GM18907 (cell line): ENCODE data around the gene AMPH.
"Not testable (repeated sequence)": the region's sequence is repeated elsewhere in the genome, so short reads cannot be mapped to it uniquely, and the experiment has no call there.

Experiments used
- ATAC-seq: cut with Tn5 transposase; IDR thresholded peaks from one replicate; pipeline ENCODE4 v1.9.1; 2021; ENCODE audit warnings: mild to moderate bottlenecking, moderate library complexity; ENCODE audit not compliant: unreplicated experiment

Gene AMPH

DNA sequence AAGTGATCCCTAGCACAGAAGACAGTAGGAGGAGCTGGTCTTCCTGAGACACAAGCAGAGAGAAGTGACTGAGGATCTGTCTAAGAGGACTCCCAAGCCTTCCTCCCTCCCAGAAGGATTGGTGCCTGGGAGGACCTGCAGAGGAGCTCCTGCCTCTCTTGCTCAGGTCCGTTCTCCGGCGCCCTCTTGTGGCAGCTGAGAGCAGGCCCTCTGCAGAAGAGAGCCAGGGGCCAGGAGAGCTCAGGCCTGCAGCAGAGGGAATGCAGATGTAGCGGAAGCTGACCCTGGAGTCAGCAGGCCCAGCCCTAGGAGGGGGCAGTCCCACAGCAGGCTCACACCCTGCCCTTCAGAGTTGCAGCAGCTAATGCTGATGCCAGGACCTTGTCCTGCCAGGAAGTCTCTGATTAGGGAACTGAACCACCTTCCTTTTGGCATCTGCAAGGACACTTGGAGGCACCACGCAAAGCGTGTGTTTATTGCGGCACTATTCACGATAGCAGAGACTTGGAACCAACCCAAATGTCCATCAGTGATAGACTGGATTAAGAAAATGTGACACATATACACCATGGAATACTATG is 276.8 kb downstream of the AMPH start:
- not testable (repeated sequence) for ATAC-seq

DNA sequence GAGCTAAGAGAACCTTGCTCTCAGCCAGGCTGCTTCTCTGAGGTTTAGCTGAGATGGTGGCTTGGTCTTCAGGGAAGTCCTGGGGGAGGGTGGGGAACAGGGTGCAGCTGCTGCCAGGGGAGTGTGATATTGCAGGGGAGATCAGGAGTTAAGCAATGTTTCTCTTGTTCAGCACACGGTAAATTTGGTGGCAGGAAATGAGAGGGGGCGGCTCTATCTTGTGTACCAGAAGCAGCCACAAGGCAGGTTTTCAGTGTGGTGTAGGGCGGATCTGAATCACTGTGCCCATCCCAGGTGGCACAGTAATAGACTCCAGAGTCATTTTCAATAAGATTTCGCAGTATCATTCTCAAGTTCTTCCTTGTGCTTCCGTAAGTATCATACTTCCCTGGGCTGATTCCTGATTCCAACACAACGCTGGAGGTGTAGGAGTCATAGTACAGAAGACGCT is 277.7 kb downstream of the AMPH start:
- peak; percentile 43 for ATAC-seq

DNA sequence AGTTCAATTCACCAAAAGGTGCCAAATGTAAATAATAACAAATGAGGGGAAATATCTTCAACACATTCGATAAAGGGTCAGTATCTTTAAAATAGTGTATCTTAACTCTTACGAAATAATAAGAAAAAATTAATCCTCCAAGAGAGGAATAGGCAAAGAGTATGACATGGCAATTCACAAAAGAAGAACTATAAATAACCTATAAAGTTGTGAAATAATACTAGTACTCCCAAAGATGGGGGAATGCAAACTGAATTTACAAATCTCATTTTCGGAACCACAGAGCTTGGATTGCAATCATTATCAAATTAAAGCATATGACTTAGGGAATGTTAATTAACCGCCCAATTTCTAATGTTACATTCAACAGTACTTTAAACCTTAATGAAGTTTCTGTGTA is 279.6 kb downstream of the AMPH start:
- ATAC-seq: no peak

DNA sequence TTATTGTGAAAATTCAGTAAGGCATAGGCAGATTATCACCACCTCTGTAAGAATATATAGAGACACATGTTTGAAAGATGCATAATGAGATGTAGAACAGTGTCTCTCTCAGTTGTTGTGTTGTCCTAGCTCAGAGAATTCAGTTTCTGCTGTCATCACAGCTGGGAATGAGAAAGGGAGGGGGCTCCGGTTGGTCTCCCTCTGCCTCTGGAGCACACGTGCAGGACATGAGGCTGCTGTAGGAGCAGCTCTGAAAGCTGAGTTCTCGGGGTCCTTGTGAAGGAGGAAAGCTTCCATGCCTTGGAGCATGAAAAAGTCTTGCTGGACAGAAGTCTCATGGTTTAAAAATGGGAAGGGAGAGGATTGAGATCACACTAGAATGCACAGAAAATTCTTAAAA is 280.4 kb downstream of the AMPH start:
- not testable (repeated sequence) for ATAC-seq

DNA sequence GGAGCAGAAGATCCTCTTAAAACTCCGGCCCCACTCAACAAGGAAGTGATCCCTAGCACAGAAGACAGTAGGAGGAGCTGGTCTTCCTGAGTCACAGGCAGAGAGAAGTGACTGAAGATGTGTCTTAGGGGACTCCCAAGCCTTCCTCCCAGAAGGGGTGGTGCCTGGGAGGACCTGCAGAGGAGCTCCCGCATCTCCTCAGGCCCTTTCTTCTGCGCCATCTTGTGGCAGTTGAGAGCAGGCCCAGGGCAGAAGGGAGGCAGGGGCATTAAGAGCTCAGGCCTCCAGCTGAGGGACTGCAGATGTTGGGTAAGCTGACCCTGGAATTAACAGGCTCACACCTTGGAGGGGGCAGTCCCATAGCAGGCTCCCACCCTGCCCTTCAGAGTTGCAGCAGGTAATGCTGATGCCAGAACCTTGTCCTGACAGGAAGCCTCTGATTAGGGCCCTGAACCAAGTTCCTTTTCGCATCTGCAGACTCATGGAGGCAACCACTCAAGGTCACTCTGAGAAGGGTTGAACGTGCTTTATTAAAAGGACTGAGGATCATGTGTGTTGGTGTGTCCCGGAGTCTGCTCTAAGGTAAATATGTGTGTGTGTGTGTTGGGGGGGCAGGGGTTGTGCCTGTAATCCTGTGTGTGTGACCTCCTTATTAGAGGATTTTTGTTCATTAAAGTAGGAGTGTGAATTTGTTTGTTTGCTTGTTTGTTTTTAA is 281.1 kb downstream of the AMPH start:
- peak; percentile 76 for ATAC-seq

DNA sequence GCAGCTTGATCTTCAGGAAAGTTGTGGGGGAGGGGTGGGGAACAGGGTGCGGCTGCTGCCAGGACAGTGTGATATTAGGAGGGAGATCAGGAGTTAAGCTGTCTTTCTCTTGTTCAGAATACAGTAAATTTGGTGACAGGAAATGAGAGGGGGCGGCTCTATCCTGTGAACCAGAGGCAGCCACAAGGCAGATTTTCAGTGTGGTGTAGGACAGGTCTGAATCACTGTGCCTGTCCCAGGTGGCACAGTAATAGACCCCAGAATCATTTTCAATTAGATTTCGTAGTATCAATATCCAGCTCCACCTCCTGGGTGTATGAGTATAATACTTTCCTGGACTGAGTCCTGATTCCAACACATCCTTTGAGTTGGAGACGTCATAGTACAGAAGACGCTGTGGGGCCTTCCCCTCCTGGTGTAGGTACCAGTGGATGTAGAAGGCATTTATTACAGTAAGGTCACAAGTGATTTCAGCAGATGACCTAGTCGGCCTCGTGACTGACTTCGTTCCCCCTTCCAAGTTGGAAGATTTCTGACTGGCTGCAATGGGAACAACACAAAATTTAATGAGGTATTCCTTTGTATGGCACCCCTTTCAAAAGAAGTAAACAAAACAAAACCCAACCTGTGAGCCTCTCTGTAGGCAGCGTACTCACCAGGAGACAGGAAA is 281.9 kb downstream of the AMPH start:
- not testable (repeated sequence) for ATAC-seq

DNA sequence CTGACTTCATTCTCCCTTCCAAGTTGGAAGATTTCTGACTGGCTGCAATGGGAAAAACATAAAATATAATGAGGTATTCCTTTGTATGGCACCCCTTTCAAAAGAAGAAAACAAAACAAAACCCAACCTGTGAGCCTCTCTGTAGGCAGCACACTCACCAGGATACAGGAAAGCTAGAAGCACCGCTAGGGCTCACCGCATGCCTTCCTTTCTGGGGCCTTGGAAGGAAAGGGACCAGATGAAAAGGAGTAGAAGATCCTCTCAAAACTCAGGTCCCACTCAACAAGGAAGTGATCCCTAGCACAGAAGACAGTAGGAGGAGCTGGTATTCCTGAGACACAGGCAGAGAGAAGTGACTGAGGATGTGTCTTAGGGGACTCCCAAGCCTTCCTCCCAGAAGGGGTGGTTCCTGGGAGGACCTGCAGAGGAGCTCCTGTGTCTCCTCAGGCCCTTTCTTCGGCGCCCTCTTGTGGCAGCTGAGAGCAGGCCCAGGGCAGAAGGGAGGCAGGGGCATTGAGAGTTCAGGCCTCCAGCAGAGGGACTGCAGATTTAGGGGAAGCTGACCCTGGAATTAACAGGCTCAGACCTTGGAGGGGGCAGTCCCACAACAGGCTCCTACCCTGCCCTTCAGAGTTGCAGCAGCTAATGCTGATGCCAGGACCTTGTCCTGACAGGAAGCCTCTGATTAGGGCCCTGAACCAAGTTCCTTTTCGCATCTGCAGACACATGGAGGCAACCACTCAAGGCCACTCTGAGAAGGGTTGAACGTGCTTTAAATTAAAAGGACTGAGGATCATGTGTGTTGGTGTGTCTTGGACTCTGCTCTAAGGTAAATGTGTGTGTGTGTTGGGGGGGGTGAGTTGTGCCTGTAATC is 285.6 kb downstream of the AMPH start:
- ATAC-seq: peak; percentile 66

DNA sequence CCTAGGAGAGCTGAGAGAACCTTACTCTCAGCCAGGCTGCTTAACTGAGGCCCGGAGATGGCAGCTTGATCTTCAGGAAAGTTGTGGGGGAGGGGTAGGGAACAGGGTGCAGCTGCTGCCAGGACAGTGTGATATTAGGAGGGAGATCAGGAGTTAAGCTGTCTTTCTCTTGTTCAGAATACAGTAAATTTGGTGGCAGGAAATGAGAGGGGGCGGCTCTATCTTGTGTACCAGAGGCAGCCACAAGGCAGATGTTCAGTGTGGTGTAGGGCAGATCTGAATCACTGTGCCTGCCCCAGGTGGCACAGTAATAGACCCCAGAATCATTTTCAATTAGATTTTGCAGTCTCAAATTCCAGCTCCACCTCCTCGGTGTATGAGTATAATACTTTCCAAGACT is 286.4 kb downstream of the AMPH start:
- ATAC-seq: peak; percentile 67

DNA sequence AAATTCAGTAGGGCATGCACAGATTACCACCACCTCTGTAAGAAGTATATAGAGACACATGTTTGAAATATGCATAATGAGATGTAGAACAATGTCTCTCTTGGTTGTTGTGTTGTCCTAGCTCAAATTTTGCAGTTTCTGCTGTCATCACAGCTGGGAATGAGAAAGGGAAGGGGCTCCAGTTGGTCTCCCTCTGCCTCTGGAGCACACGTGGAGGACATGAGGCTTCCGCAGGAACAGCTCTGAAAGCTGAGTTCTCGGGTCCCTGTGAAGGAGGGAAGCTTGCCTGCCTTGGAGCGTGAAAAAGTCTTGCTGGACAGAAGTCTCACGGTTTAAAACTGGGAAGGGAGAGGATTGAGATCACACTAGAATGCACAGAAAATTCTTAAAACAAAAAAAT is 289.0 kb downstream of the AMPH start:
- not testable (repeated sequence) for ATAC-seq

DNA sequence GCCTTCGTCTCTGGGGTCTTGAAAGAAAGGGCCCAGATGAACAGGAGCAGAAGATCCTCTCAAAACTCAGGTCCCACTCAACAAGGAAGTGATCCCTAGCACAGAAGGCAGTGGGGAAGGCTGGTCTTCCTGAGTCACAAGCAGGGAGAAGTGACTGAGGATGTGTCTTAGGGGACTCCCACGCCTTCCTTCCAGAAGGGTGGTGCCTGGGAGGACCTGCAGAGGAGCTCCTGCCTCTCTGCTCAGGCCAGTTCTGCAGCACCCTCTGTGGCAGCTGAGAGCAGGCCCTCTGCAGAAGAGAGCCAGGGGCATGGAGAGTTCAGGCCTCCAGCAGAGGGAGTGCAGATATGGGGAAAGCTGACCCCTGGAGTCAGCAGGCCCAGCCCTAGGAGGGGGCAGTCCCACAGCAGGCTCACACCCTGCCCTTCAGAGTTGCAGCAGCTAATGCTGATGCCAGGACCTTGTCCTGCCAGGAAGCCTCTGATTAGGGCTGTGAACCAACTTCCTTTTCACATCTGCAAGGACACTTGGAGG is 289.9 kb downstream of the AMPH start:
- peak; percentile 51 for ATAC-seq

DNA sequence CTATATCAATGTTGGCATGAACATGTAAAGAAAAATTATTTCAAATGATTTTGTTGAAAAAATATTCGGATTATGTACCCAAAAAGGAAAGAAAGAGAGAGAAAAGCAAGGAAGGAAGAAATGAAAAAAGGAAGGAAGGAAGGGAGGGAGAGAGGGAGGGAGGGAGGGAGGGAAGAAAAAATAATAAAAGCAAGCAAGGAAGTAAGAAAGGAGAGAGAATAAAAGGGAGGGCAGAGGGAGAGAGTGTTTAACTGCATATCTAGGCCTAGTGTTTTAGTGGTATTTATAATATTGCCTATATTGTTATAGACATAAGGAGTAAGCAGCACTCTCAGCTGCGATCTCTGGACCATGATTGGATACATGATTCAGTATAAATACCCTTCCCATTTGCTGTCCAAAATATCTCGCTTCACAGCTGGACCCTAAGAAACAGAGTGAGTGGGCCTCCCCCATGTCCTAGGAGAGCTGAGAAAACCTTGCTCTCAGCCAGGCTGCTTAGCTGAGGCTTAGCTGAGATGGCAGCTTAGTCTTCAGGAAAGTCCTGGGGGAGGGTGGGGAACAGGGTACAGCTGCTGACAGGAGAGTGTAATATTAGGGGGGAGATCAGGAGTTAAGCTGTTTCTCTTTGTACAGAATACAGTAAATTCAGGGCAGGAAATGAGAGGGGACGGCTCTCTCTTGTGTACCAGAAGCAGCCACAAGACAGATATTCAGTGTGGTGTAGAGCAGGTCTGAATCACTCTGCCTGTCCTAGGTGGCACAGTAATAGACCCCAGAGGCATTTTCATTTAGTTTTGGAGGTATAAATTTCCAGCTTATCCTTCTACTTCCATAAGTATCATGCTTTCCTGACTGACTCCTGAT is 291.0 kb downstream of the AMPH start:
- no peak for ATAC-seq

DNA sequence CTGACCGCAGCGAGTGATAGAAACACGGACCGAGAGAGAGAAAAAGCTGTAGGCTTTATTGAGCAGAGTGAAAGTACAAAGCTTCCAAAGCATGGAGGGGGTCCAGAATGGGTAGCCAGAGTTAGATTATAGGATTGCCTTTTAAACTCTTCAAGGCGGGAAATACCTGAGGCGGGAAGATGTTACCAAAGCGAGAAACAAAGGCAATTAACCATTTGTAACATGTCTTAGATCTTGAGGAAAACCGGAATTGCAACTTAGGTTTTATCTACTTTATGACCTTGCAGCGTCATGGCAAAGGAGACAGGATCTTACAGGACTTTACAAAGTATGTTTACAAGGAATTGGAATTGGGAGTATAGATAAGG is 295.0 kb downstream of the AMPH start:
- not testable (repeated sequence) for ATAC-seq

DNA sequence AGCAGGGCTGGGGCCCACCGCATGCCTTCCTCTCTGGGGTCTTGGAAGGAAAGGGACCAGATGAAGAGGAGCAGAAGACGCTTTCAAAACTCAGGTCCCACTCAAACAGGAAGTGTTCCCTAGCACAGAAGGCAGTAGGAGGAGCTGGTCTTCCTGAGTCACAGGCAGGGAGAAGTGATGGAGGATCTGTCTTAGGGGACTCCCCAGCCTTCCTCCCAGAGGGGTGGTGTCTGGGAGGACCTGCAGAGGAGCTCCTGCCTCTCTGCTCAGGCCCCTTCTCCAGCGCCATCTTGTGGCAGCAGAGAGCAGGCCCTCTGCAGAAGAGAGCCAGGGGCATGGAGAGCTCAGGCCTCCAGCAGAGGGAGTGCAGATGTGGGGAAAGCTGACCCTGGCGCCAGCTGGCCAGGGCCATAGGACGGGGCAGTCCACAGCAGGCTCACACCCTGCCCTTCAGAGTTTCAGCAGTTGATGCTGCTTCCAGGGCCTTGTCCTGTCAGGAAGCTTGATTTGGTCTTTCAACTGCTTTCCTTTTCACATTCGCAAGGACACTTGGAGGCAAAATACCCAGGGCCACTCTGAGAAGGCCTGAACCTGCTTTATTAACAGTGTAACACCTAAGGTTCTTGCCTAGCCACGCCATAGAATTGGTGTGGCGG is 295.6 kb downstream of the AMPH start:
- ATAC-seq: peak; percentile 99

DNA sequence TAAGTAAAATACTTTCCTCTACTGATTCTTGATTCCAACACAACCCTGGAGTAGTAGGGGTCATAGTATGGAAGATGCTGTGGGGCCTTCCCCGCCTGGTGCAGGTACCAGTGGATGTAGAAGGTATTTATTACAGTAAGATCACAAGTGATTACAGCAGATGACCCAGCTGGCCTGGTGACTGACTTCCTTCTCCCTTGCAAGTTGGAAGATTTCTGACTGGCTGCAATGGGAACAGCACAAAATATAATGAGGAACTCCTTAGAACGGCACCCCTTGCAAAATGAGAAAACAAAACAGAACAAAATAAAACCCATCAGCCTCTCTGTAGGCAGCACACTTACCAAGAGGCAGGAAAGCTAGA is 296.1 kb downstream of the AMPH start:
- no peak for ATAC-seq

DNA sequence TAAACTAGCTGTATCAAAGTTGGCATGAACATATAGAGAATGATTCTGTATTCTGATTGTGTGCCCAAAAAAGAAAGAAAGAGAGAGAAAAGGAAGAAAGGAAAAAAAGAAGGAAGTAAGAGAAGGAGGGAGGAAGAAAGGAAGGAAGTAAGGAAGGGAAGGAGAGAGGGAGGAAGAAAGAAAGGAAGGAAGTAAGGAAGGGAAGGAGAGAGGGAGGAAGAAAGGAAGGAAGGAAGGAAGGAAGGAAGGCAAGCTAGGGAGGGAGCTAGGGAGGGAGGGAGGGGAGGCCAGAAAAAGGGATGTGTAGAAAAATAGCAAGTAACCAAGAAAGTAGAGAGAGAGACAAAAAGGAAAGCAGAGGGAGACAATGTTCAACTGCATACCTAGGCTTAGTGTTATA is 297.0 kb downstream of the AMPH start:
- ATAC-seq: no peak
